ENCODE data around the gene CRY2. TPM values are rescaled to one million over a fixed set of nuclear protein-coding genes. Genes with fewer than 3 reads are reported as not detected.

The CRY2 gene
- total RNA-seq, 3 donors from 2014 or later = 26.0 to 52.0 (median 28.8) TPM

GRCh38 chr11:45930031-45930794 is 82.9 kb downstream of the CRY2 start:
- Histone ChIP-seq H3K4me3 (no peak overlapping the region), H3K4me1 (ENCODE audit: low read depth) (peaks cover 6% of the 10 kb centered on the region), H3K9me3 (no peaks in the 10 kb centered on the region), H3K36me3 (ENCODE audit: low read depth) (no peaks in the 10 kb centered on the region)
- DNase-seq = peak; percentile 66 to 91 (median 82)
- ATAC-seq = peak; percentile 87
- intact Hi-C loops (cut with DNase I, micrococcal nuclease) = no loop called here
- TF ChIP-seq CTCF (IDR thresholded peaks at IDR 0.05) = no peak

DNA sequence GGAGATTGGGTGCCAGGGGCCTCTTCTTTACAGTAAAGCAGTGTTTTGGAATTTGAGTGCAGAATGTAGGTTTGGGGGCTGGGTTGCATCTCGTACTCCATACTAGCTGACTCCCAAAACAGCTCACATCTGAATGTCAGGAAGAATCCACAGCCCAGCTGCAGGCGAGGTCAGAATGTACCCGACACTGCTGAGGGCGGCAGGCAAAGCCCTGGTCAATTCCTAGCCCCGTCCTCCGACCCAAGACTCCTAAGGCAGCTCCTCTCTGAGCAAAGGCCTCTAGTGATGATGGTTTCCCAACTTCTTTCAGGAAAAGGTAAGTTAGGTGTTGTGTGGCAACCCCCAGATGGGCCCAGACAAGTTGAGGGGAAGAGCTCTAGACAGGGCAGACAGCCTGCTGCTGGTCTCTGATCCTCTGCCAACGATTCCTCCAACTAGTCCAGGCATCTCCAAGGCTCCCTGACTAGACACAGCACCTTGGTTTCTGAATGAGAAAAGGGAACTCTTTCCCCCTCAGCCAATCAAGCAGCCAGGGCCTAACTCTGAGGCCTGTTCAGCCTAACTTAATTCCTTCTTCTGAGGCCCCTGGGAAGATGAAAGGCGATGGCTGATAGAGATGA is 83.8 kb downstream of the CRY2 start:
- Histone ChIP-seq H3K36me3 (ENCODE audit: low read depth) (no peaks in the 10 kb centered on the region), H3K4me3 (no peak overlapping the region), H3K9me3 (no peaks in the 10 kb centered on the region), H3K4me1 (ENCODE audit: low read depth) (peaks cover 6% of the 10 kb centered on the region)
- no peak for ATAC-seq
- no peak for TF ChIP-seq CTCF (IDR thresholded peaks at IDR 0.05)
- intact Hi-C loops (cut with DNase I, micrococcal nuclease) = no loop called here
- no peak for DNase-seq

GRCh38 chr11:45931739-45932138 is 84.5 kb downstream of the CRY2 start:
- intact Hi-C loops (cut with DNase I, micrococcal nuclease) = no loop called here
- H3K4me3 ChIP-seq = no peak overlapping the region
- peaks cover 6% of the 10 kb centered on the region for H3K4me1 ChIP-seq (ENCODE audit: low read depth)
- ATAC-seq (no peak), DNase-seq (no peak)
- no peaks in the 10 kb centered on the region for H3K36me3 ChIP-seq (ENCODE audit: low read depth)
- no peaks in the 10 kb centered on the region for H3K9me3 ChIP-seq
- TF ChIP-seq CTCF (IDR thresholded peaks at IDR 0.05) = no peak

- no peaks in the 10 kb centered on the region for H3K36me3 ChIP-seq (ENCODE audit: low read depth)
- ATAC-seq (no peak), DNase-seq (no peak)
- no peaks in the 10 kb centered on the region for H3K9me3 ChIP-seq
- intact Hi-C loops (cut with DNase I, micrococcal nuclease) = no loop called here
- peaks cover 6% of the 10 kb centered on the region for H3K4me1 ChIP-seq (ENCODE audit: low read depth)
- no peak for TF ChIP-seq CTCF (IDR thresholded peaks at IDR 0.05)
- H3K4me3 ChIP-seq = no peak overlapping the region
These were observed 84.9 kb downstream of the CRY2 start for GRCh38 chr11:45932217-45932616.

Other genes with a start within 250 kb of the CRY2 start
- gene CHST1, start 181.9 kb upstream of the CRY2 start, total RNA-seq = 1 to 10 TPM in 2 of 3 donors, under 1 TPM in 1; 0.58 to 2.8 (median 1.4) TPM
- gene SLC35C1, start 42.3 kb upstream of the CRY2 start, total RNA-seq = 10 to 100 TPM; 26.6 to 47.8 (median 35.6) TPM
- 10 to 100 TPM in 1 of 3 donors, 1 to 10 TPM in 2; 1.6 to 12.3 (median 2.5) TPM for gene MAPK8IP1, start 38.2 kb downstream of the CRY2 start, total RNA-seq
- gene FREY1, start 59.8 kb downstream of the CRY2 start, total RNA-seq = 1 to 10 TPM in 2 of 3 donors, under 1 TPM in 1; 0.81 to 2.2 (median 1.5) TPM
- 10 to 100 TPM; 34.9 to 49.1 (median 39.7) TPM for gene PEX16, start 70.4 kb downstream of the CRY2 start, total RNA-seq
- gene LARGE2, start 75.2 kb downstream of the CRY2 start, total RNA-seq = 1 to 10 TPM; 1.9 to 2.9 (median 2.3) TPM

Measured in mucosa of descending colon (tissue), 3 donors.